Eye (tissue), 1 donor: ENCODE data around the gene BAD.

Experiments used
- DNase-seq: peaks from one replicate; pipeline ENCODE4 v3.0.0-alpha.2; 2015

Gene BAD

GRCh38 chr11:64243236-64243854 lies 41.1 kb downstream of the BAD start:
- no peak for DNase-seq

- DNase-seq = peak; percentile 63
Measured at GRCh38 chr11:64241491-64242374, 42.7 kb downstream of the BAD start.

- DNase-seq = peak; percentile 100
Measured at GRCh38 chr11:64241241-64241490, 43.3 kb downstream of the BAD start.

GRCh38 chr11:64240435-64241240 lies 43.8 kb downstream of the BAD start, which contains the start of gene FKBP2:
Gene FKBP2, plus strand, starts transcription at chr11:64241095. Its CDS starts 1,293 bp downstream, at chr11:64242388.
- peak; percentile 98 for DNase-seq

GRCh38 chr11:64239662-64240434 lies 44.6 kb downstream of the BAD start:
- DNase-seq = no peak

- DNase-seq = no peak
Measured at GRCh38 chr11:64238999-64239398, 45.5 kb downstream of the BAD start.

- DNase-seq = no peak
Measured at GRCh38 chr11:64238076-64238475, 46.4 kb downstream of the BAD start.

GRCh38 chr11:64237484-64237951 lies 46.9 kb downstream of the BAD start:
- no peak for DNase-seq

GRCh38 chr11:64235437-64236161 lies 48.9 kb downstream of the BAD start:
- DNase-seq = no peak

GRCh38 chr11:64234647-64235379 lies 49.7 kb downstream of the BAD start:
- DNase-seq = no peak

- DNase-seq = peak; percentile 68
Measured at GRCh38 chr11:64233913-64234586, 50.4 kb downstream of the BAD start, which contains the start of gene VEGFB. Gene VEGFB, plus strand, starts transcription at chr11:64234584. Its CDS starts 250 bp downstream, at chr11:64234834.

- no peak for DNase-seq
Measured at GRCh38 chr11:64232967-64233315, 51.5 kb downstream of the BAD start.

GRCh38 chr11:64232182-64232966 lies 52.1 kb downstream of the BAD start:
- DNase-seq = no peak

GRCh38 chr11:64231546-64231945 lies 52.9 kb downstream of the BAD start:
- DNase-seq = no peak

GRCh38 chr11:64230985-64231365 lies 53.5 kb downstream of the BAD start:
- DNase-seq = no peak

GRCh38 chr11:64230171-64230984 lies 54.1 kb downstream of the BAD start, which contains the start of gene DNAJC4:
Gene DNAJC4, plus strand, starts transcription at chr11:64230548. Its CDS starts 307 bp downstream, at chr11:64230855.
- peak; percentile 98 for DNase-seq

GRCh38 chr11:64229744-64230170 lies 54.7 kb downstream of the BAD start:
- no peak for DNase-seq

- no peak for DNase-seq
Measured at GRCh38 chr11:64229090-64229743, 55.2 kb downstream of the BAD start.
